CD4-positive, alpha-beta T cell treated with Interferon gamma for 1 hour (primary cell): ENCODE measurements around the gene DOC2A.

Experiments used
- DNase-seq: peaks from one replicate; pipeline ENCODE4 v3.0.0-alpha.2; 2020

DOC2A gene

DNA sequence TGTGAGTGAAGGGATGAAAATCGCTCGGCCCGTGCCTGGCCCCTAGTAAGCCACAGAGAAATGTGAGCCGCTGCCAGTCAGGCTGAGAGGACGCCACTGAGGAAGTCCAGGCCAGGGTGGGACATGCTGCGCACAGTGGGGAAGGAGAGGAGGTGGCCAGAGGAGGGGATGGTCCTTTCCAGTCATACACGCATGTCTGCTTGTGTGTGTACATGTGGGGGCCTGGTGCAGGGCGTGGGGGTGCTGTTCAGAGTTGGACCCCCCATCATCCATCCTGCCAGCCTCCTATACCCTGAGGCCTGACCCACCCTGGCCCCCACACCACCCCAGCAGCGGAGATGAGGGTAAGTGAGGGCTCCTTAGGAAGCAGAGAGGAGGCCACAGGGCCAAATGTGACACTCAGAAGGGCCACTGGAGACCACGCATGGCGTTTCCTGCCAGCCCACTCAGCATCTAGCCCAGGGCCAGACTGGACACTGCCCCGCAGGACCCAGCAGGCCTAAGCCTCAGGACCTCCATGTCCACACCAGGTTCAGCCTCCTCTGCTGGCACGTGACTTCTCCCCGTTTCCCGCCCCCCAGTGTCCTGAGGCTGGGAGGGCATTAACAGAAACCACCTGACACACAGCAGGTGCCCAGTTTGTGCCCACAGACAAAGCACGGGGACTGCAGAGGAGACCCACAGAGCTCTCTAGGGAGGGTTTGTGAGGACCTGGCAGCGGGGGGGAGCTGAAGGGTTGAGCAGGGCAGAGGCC lies 7.0 kb downstream of the DOC2A start:
- no peak for DNase-seq

DNA sequence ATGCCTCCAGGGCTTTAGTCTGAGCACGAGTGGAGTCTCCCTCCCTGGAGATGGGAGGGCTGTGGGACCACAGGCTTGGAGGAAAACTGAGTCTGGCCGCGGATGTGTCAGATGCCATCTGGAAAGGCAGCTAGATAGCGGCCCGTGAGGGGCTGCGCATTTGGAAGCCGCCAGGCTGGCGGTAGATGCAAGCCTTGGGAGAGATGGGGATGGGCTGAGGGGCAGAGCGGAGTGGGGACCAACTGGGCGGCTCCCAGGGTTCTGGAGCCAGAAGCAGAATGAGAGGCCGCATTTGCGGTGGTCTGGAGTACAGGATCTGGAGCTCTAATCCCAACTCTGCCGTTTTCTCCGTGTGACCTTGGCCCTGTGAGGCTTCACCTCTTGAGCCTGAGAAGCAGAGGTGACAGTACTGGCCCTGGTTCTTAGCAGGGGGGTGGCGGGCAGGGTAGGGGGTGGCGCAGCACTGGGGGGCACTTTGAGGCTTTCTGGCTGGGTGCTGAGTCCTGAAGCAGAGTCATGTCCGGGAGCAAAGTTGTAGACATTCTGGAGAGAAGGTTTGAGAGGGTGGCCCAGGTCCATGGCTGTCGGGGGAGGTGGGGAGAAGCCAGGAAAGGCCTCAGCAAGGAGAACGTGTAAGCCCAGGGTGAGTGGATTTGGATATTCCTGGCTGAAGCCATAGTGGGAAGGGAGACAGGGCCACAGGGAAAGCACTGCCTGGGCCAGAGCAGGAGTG lies 8.0 kb downstream of the DOC2A start:
- no peak for DNase-seq

DNA sequence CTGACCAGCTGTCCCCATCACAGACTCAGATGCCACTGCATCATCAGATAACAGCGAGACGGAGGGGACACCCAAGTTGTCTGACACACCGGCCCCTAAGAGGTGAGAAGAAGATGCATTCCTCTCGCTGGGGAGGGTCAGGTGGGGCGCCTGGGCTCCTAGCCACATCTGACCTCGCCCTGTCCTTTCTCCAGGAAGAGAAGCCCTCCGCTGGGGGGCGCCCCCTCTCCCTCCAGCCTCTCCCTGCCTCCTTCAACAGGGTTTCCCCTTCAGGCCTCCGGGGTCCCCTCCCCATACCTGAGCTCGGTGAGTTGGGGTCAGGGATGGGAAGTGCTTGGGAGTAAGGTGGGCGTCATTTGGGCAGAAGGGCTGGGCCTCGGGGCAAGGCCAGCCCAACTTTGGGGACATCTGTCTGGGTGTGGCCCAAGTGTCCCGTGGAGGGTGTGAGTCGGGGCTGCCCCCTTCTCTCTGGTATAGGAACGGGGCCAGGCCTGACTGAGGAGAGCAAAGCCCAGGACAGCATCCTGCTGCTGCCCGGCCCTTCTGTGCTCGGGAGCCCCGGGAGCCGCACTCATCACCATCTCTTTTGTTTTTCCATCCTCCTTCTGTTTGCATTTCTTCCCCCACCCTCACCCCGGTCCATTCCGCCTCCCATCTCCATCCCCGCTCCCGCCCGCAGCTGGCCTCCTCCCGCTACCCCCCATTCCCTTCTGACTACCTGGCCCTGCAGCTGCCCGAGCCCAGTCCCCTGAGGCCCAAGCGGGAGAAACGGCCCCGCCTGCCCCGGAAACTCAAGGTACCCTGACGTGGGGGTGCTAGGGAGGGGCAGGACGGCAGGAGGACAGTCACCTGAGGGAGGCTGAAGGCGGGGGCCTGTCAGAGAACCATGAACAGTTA lies 9.8 kb downstream of the DOC2A start:
- DNase-seq: no peak

GRCh38 chr16:29999605-30000004 lies 11.2 kb downstream of the DOC2A start:
- DNase-seq: no peak

DNA sequence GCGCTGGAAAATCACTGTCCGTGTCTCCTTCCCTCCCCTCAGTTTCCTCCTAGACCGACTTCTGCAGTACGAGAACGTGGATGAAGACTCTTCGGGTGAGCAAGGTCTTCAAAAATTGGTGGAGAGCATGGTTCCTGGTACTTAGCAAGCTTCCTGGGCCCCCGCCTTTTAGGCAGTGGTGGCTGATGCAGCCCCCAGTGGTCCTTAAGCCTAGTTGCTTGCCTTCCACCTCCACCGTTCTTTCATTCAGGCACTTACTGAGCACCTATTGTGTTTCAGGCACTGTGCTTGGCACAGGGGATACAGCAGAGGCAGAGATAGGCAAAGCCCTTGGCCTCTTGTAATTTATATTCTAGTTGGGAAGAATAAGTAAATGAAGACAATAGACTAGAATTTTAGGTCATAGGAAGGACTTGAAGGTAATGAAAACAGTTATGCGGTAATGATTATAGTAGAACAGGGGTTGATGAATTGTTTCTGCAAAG lies 14.0 kb downstream of the DOC2A start:
- no peak for DNase-seq

DNA sequence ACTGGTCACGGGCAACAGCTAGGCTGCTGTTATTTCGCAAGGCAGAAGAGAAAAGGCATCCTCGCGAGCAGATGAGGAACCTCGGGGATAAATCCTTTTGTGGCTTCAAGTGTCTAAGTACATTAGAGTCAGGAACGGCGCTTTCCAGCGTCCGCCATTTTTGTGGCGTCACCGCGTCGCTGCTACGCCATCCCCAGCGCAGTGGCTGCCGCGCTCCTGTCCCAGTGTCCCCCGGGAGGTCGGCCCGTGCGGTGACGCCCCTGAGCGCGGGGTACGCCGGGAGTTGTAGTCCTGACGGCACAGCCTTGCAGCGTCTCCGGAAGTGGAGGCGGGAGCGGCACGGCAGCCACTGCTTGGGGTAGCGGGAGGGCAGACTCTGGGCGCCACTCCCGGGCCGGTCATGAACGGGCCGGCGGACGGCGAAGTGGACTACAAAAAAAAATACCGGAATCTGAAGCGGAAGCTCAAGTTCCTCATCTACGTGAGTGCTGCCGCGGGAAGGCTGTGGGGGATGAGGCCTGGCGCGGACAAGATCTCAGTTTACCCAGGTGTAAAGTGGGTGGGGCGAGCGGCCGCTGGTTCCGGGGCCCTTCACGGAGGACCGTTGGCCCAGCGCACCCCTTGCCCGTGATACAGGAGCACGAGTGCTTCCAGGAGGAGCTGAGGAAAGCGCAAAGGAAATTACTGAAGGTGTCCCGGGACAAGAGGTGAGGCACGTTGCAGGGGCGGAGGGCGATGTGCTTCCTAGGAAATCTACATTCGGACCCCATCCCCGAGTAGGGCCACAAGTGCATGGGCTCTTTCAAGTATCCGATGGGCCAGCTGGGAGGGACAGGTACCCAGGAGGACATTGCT lies 14.7 kb downstream of the DOC2A start, which contains the start of gene INO80E:
Gene INO80E, plus strand, starts transcription at position 331 of the 855 bp plus-strand sequence. Its CDS starts 70 bp downstream, at position 401.
- DNase-seq: peak; percentile 97

GRCh38 chr16:29995324-29995910 lies 15.4 kb downstream of the DOC2A start, which contains the start of gene HIRIP3:
Gene HIRIP3, minus strand, starts transcription at chr16:29995617. Its CDS starts 12 bp downstream, at chr16:29995605.
- peak; percentile 84 for DNase-seq

DNA sequence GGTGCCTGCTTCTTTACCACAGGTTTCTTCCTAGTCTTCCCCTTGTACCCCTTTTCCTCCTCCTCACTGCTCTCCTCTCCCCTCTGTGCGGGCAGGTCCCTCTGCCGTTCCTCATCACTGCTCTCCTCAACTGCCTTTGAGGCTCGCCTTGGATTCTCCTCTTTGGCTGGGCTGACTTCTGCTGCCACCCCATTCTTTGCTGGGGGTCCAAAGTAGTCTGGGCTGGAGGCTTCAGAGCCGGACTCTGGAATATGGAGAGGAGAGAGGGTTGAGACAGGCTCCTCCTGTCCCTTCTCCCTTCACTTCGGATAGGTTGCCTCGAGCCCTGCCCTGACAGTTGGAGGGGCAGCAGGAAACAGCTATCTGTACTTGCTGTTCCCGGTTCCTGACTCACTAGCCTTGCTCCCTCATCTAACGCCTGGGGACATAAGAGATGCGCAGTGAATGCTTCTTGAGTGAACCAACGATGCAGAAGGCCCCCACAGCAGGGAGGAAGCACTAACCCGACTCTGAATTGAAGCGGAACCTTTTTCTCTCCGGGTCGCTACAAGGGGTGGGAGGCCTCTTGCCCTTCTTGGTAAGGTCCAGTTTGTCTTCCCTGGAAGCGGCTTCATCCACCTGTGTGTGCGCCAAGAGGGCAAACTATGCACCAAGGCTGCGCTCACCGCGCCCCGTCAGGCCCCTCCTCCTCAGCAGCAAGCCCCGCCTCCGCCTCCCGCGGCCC lies 16.1 kb downstream of the DOC2A start:
- DNase-seq: peak; percentile 74

DNA sequence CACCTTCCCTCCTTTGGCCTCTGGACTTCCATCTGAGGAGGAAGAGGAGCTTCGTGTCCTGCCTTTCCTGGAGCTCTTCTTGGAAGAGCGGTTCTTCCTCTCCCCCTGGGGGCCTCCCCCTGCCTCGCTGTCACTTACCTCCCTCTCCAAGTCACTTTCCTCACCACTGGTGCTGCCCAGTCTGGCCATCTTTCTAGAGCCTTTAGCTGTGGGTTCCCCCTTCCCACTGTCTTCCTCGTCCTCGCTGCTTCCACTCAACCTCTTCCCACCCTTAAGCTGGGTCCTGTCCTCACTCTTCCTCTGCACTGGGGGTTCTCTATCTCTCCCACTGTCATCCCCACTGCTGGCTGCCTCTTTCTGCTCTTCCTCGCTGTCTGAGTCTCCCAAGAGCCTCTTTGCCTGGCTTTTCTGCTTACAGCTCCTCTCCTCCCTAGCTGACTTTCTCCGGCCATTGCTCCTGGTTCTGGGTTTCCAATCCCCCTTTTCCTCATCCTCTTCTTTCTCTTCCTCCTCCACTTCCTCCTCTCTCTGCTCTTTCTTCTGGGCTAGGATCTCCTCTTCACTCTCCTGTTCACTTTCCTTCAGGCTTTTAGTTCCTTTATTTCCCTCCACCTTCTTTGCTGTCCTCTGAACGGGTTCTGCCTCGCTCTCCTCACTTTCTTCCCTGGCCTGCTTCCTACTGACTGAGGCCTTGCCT lies 16.8 kb downstream of the DOC2A start:
- no peak for DNase-seq

DNA sequence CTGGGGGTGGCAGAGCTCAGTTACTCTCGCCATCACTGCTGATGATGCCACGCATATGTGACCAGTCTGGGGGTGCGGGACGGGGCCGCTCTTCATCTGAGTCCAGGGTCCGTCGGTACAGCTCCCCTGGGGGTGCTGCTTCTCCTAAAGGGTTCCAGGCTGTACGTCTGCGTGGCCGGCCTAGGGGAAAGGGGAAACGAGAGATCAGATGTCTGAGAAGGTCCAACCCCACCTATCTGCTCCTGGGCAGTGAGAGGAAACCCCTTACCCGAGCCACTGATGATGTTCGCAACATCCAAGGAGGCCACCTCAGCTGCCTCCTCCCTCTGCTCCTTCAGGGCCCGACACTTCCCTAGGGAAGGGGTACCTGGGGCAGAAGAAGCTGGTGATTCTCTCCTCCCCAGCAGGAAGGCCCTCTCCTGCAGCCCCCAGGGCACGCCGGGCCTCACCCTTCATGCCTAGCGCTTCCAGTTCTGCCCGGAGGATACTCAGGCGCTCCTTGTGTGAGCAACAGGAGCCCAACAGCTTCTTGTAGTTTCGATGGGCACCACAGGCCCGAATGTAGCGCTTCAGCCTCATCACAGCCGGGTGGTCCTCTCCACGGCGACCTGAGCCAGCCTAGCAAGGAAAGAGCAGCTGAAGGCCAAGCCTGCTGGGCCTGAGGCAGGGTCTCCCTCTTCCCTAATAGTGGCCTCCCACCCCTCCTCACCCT lies 17.5 kb downstream of the DOC2A start:
- no peak for DNase-seq

DNA sequence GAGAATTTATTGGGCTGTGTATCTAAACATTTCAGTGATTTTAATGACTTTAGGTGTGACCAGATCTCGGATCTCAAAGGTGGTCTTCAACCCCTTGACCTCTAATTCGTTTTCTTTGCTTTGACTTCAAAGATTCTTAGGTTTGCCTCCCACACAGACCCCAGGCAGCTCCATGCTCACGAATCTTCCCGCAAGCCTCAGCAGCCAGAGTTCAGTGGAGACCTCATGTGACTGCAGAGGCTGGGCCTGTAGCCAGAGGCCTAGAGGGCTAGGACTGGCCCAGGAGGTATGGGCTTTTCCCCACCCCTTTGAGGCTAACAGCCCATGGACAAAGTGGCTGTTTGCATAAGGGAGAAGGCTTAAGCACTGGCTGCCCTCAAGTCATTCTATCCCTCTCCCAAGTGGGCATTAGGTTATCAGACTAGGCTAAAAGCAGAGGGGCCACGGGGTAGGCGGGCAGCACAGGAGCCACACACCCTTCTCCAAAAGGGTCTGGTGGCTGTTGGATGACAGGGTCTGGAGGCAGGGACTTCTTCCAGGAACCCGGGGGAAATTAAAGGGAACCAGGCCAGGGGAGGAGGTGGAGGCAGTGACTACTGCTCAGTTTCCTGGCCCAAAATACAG lies 18.4 kb downstream of the DOC2A start:
- no peak for DNase-seq

DNA sequence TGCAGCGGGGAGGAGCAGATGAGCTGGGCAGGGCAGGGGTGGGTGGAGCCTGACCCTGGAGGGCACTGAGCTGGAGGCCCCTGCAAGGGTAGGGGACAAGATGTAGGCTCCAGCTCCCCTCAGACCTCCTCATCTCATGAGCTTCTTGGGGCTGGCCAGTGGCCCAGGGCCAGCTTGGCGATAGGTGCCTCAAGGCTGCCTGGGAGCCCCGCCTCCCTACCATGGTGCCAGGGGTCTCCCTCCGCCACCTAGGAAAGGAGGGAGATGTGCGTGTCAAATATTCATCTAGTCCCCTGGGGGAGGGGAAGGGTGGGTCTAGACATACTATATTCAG lies 19.3 kb downstream of the DOC2A start:
- DNase-seq: no peak

- DNase-seq: no peak
Observed at GRCh38 chr16:29990883-29991570, 19.8 kb downstream of the DOC2A start.

DNA sequence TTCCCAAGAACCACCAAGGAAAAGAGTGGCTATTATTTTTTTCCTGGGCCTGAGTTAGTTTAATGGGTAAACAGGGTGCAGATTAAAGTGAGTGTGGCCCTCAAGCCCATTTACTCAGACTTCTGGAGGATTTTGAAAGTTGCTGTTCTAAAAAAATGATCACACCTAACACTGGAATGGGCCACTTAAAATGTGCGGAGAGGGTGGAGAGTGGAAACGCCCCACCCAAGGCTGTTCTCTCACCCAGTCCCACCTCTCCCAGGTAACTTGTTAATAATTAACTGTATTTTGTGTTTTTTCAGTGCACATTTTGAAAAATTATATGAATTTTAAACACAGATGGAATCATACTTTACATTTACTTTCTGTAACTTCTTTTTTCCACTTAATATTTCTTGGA lies 20.8 kb downstream of the DOC2A start:
- DNase-seq: no peak

- DNase-seq: no peak
Observed at GRCh38 chr16:29989111-29989858, 21.5 kb downstream of the DOC2A start.

DNA sequence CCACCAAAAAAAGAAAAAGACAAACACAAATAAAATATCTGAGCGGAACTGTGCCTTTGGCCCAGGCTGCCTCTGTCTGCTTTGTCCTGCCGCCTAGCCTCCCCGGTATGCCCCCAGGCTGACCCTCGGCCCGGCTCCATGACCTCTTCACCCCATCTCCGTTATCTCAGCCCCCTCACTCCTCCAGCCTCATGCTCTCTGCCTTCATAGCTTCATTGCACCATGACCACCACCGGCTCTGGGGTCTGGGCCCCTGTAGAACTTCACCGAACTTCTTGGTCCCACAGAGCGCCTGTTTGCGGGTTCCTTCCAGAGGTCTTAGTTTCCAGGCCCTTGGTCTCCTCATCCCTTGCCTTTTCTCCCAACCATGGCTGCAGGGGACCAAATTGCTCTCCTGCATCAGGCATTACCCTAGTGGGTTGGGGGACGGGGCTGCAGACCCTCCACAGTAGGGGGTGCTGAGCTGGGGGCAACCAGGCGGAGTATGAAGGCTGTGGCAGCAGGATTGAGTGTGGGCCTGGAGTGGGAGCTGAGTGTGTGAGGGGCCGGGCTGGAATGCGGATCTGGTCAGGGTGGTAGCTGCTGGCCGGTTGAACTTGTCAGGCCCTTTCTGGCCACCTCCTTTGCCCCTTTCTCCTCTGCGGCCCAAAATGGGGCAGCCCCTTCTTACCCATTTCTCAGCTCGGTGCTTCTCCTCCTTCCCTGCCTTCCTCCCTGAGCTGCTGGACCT lies 22.3 kb downstream of the DOC2A start:
- DNase-seq: no peak
